HG02763 (cell line): ENCODE measurements around the gene OR2M7.
"Not testable (repeated sequence)": the region's sequence is repeated elsewhere in the genome, so short reads cannot be mapped to it uniquely, and the experiment has no call there.

Experiments
- ATAC-seq: cut with Tn5 transposase; IDR thresholded peaks from one replicate; pipeline ENCODE4 v1.9.1; 2021; ENCODE audit warnings: mild to moderate bottlenecking, moderate library complexity; ENCODE audit not compliant: unreplicated experiment

OR2M7 gene

GRCh38 chr1:248324468-248324867, at the start of gene OR2M7:
Gene OR2M7 (minus strand): TSS chr1:248324568. CDS start chr1:248324568, 0 bp downstream.
- ATAC-seq = no peak

GRCh38 chr1:248373761-248374160, 49.4 kb upstream of the OR2M7 start:
- ATAC-seq = no peak

- ATAC-seq = no peak
These were observed 48.0 kb upstream of the OR2M7 start for GRCh38 chr1:248372394-248372793.

GRCh38 chr1:248366609-248367008, 42.2 kb upstream of the OR2M7 start:
- no peak for ATAC-seq

- ATAC-seq = no peak
These were observed 36.9 kb upstream of the OR2M7 start, which contains the start of gene OR2T4 for GRCh38 chr1:248361121-248361715. Gene OR2T4 (plus strand): TSS chr1:248361665. CDS start chr1:248361665, 0 bp downstream.

GRCh38 chr1:248359415-248359814, 35.0 kb upstream of the OR2M7 start:
- ATAC-seq = no peak

- ATAC-seq = no peak
These were observed 24.1 kb upstream of the OR2M7 start, which contains the start of gene OR14C36 for GRCh38 chr1:248348475-248348874. Gene OR14C36 (plus strand): TSS chr1:248348775. CDS start chr1:248348775, 0 bp downstream.

GRCh38 chr1:248343451-248343850, 19.1 kb upstream of the OR2M7 start:
- no peak for ATAC-seq

- ATAC-seq = no peak
These were observed 7.6 kb downstream of the OR2M7 start for GRCh38 chr1:248316796-248317195.

- ATAC-seq = not testable (repeated sequence)
These were observed 17.6 kb downstream of the OR2M7 start for GRCh38 chr1:248306740-248307139.

GRCh38 chr1:248306103-248306502, 18.3 kb downstream of the OR2M7 start:
- no peak for ATAC-seq

- ATAC-seq = not testable (repeated sequence)
These were observed 18.7 kb downstream of the OR2M7 start for GRCh38 chr1:248305672-248306071.

GRCh38 chr1:248303324-248303723, 21.0 kb downstream of the OR2M7 start, which contains the start of gene OR2T12:
Gene OR2T12 (minus strand): TSS chr1:248303424. CDS start chr1:248295578, 7,846 bp downstream.
- no peak for ATAC-seq

GRCh38 chr1:248288391-248288790, 36.0 kb downstream of the OR2M7 start:
- no peak for ATAC-seq

- no peak for ATAC-seq
These were observed 46.5 kb downstream of the OR2M7 start, which contains the start of gene OR2T33 for GRCh38 chr1:248277876-248278275. Gene OR2T33 (minus strand): TSS chr1:248277976. CDS start chr1:248273814, 4,162 bp downstream.
